ENCODE results near the gene HOMER3.

HOMER3 gene

DNA sequence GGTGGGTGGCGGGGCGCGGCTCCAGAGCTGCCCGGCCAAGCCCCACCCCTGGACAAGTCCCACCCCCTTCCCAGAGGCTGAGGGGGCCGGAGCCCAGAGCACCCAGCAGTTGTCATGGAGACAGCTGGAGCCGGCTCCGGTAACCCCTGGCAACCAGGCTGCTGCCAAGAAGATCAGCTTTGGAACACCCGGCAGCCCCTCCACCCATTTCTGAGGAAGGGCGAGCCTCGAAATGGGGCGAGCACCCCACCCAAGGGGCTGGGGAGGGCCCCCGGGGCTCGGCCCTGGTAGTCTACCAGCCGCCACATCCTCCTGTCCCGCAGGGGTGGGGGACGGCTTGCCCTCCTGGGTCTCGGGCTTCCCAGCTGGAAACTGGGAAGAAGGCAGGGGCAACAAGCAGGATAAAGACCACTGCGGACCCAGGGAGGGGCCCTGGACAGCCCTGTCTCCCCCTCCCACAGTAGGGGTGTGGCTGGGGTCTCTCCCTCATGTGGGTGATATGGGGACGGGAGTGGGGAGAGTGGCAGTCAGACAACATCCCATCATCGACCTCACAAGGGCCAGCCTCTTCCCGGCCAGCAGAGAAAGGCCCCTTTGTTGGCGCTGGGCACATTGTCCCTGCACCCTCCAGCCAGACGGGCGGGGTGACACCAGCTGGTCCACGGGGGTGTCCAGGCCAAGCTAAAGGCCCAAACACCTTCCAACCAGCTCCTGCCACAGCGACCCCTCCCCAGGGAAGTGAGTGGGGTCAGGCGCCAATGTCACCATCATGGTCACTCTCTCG, 46.6 kb downstream of the HOMER3 start:
- DNase-seq (ENCODE audit: extremely low read depth, low read depth): no peak
- TF ChIP-seq, protein P1, sequence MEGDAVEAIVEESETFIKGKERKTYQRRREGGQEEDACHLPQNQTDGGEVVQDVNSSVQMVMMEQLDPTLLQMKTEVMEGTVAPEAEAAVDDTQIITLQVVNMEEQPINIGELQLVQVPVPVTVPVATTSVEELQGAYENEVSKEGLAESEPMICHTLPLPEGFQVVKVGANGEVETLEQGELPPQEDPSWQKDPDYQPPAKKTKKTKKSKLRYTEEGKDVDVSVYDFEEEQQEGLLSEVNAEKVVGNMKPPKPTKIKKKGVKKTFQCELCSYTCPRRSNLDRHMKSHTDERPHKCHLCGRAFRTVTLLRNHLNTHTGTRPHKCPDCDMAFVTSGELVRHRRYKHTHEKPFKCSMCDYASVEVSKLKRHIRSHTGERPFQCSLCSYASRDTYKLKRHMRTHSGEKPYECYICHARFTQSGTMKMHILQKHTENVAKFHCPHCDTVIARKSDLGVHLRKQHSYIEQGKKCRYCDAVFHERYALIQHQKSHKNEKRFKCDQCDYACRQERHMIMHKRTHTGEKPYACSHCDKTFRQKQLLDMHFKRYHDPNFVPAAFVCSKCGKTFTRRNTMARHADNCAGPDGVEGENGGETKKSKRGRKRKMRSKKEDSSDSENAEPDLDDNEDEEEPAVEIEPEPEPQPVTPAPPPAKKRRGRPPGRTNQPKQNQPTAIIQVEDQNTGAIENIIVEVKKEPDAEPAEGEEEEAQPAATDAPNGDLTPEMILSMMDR (IDR thresholded peaks at IDR 0.05; ENCODE audit: low read depth, low read length): no peak

DNA sequence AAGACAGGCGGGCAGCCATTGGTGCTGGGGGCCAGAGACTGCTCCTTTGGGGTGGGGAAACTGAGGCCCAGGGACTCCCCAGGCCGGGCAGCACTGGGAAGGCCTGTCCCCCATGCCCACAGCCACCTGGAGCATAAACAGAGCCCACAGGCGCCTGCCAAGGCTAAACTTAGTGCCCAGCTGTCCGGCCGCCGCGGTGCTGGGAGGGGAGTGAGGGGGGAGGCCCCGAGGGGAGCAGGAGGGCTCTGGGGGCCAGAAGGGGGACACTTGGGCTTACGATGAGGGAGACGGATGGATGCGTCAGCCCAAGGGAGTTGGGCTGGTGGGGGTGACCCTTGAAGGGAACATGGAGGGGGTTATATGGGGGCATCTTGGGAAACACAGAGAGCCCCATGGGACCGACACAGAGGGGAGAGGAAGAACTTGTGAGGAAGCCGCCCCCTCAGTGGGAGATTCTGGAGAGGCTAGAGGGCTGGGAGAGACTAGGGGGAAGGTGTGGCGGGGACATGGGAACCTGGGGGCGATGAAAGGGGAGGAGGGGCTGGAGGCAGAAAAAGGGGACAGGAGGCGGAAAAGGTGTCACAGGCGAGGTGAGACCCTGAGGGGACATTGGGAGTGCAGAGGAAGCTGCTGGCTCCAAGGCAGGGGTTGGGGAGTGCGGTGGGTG, 47.3 kb downstream of the HOMER3 start:
- DNase-seq (ENCODE audit: extremely low read depth, low read depth): no peak
- TF ChIP-seq, protein P1 (IDR thresholded peaks at IDR 0.05; ENCODE audit: low read depth, low read length): no peak

DNA sequence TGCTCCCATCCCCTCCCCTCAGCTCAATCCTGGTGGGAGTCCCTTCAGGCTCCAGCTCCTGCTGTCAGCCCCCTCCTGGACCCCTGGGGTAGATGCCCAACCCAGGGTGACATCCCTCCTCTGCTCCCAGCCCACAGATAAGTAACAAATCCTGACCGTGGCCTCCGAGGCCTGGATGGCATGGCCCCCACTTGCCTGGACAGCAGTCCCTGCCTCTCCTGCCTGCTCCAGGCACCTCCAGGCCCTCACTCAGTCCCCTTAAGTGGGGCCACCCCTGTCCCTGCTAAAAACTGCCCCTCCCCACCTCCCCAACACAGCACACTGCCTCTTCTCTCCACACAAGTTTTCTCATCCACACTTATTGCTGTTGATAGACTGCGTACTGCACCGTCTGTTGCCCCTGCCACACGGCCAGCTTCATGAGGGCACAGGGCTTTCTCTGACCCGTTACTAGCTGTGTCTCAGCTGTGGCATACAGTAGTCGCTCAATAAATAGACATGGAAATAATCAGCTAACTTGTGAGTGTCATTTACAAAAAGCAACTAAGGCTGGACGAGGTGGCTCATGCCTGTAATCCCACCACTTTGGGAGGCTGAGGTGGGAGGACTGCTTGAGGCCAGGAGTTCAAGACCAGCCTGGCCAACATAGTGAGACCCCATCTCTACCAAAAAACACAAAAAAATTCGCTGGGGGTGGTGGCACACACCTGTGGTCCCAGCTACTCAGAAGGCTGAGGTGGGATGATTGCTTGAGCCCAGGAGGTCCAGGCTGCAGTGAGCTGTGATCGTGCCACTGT, 50.9 kb downstream of the HOMER3 start:
- TF ChIP-seq, protein P1 (IDR thresholded peaks at IDR 0.05; ENCODE audit: low read depth, low read length): no peak
- no peak for DNase-seq (ENCODE audit: extremely low read depth, low read depth)

DNA sequence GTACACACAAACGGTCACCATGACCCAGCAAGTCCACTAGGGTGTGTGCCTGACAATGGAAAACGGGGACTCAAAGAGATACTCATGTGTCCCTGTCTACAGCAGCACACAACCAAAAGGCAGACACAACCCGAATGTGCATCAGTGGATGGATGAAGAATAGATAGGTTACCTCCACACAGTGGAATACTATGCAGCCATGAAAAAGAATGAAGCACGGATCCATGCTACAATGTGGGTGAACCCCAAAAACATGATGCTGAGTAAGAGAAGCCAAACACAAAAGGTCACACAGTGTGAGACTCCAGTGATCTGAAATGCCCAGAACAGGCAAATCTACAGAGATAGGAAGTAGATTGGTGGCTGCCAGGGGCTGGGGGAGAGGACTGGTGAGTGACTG, 54.0 kb downstream of the HOMER3 start:
- TF ChIP-seq, protein P1 (IDR thresholded peaks at IDR 0.05; ENCODE audit: low read depth, low read length): no peak
- DNase-seq (ENCODE audit: extremely low read depth, low read depth): no peak

DNA sequence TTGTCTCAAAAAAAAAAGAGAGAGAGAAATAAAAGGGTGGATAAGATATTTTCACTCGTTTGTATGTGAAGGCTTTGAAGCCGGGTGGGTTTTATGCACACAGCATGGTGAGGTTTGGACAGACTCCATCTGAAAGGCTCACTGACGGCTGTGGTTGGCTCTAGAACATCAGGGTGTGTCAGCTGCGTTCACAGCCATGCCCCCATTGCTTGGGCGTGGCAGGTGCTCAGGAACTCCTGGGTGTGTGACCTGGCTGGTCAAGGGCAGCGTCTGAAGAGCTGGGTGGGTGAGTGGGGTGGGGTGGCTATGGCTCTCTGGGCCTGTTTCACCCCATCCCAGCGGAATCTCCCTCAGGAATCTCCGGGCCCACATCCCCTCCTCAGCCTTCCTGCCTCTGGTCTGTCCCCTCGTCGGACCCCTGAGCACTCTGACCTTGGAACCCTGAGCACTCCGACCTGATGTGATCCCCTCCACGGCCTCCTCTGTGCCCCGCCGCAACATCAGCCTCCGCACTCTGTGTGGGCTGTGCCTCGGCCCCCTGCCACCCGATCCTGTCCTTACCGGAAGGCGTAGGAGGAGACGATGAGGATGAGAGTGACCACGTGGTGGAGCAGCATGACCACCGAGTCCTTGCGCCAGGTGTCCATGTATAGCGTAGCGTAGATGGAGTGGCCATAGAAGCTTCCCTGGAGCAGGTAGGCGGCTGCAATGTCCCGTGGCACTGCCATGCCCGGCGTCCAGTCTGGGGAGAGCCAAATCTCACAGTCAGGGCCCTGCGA, 57.3 kb downstream of the HOMER3 start:
- TF ChIP-seq, protein P1 (IDR thresholded peaks at IDR 0.05; ENCODE audit: low read depth, low read length): no peak
- no peak for DNase-seq (ENCODE audit: extremely low read depth, low read depth)

DNA sequence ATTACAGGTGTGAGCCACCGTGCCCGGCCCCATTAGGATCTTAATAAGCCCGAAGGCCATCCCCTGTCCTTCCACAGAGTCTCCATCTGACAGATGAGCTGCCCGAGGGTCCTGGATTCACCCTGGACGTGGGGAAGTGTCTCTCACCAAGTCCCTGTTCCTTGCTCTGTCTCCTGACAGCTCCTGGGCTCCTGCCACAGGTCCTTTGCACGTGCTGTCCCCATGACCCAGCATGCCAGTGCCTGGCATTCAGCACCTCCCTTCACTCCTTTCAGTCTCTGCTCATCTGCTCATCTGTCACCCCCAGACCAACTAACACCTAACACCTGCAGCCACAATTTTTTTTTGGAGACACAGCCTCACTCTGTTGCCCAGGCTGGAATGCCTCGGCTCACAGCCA, 59.5 kb downstream of the HOMER3 start:
- TF ChIP-seq, protein P1 (IDR thresholded peaks at IDR 0.05; ENCODE audit: low read depth, low read length): no peak
- no peak for DNase-seq (ENCODE audit: extremely low read depth, low read depth)
